Left ventricle myocardium superior (tissue), 1 donor: ENCODE results near the gene ZBTB32. TPM values are rescaled to one million over a fixed set of nuclear protein-coding genes. Genes with fewer than 3 reads are reported as not detected.

Source experiments
- ATAC-seq: fragments of 200-7000 bp; cut with Tn5 transposase; one replicate; pipeline ENCODE4 v1.9.1; 2020; ENCODE audit warnings: mild to moderate bottlenecking, moderate library complexity
- DNase-seq: peaks from one replicate; pipeline ENCODE4 v3.0.0-alpha.2; 2020
- intact Hi-C: fragments of 100-400 bp; cut with micrococcal nuclease; formaldehyde crosslinking; loops from one replicate; pipeline ENCODE4 v1.11.0; 2022
- total RNA-seq: library from RNA; stranded (reverse); fragmentation: NEBNext Ultra II Directional; extraction: Animal tissue kit (Norgen Biotek cat#: 25700); gene quantifications from one replicate; pipeline ENCODE4 v1.2.1, GENCODE V29; 2021
- donor health status: DM: no; HTN: yes; CAD: no; lungs with severe emphysema.

The ZBTB32 gene
- total RNA-seq, 1 donor from 2014 or later, result not detected

DNA sequence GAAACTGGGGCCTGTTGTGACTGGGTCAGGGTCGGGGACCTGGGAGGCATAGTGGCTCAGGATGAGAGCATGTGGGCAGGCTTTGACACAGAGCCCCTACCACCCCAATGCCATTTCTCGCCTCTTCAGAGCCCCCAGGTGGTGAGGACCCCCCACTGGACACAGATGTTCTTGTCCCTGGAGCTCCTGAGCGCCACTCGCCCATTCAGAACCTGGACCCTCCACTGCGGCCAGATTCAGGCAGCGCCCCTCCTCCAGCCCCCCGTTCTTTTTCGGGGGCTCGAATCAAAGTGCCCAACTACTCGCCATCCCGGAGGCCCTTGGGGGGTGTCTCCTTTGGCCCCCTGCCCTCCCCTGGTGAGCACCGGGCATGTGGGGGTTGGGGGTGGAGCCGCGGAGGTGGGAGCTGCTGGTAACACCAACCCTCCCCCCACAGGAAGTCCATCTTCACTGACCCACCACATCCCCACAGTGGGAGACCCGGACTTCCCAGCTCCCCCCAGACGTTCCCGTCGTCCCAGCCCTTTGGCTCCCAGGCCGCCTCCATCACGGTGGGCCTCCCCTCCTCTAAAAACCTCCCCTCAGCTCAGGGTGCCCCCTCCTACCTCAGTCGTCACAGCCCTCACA is 27.5 kb downstream of the ZBTB32 start:
- intact Hi-C loops, result no loop called here
- ATAC-seq, result no peak
- no peak for DNase-seq

- ATAC-seq (no peak), DNase-seq (no peak)
- intact Hi-C loops, result no loop called here
These were observed 28.3 kb downstream of the ZBTB32 start for GRCh38 chr19:35732540-35733179.

DNA sequence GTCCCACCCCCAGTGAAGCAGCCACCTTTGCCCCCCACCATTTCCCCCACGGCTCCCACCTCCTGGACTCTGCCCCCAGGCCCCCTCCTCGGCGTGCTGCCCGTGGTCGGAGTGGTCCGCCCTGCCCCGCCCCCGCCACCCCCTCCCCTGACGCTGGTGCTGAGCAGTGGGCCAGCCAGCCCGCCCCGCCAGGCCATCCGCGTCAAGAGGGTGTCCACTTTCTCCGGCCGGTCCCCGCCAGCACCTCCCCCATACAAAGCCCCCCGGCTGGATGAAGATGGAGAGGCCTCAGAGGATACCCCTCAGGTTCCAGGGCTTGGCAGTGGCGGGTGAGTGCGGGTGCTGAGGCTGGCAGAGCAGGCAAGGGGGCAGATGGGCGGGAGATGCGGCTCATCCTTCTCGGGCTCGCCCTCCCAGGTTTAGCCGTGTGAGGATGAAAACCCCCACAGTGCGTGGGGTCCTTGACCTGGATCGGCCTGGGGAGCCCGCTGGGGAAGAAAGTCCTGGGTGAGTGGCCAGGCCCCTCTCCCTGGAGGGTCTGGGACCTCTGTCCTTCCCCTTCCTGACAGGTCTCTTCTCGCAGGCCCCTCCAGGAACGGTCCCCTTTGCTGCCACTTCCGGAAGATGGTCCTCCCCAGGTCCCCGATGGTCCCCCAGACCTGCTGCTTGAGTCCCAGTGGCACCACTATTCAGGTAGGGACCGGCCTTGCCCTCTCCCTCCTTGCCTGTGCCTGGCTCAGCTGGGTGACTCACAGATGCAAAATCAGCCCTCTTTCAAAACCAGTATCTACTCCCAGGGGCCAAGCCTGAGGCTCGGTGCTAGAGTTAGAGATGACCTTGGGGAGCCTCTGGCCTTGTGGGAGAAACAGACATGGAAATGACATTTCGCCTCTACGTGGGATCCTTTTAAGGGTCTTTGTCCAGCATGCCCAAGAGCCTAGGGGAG is 29.1 kb downstream of the ZBTB32 start:
- ATAC-seq (peak; percentile 3), DNase-seq (no peak)
- intact Hi-C loops, result no loop called here

- intact Hi-C loops, result no loop called here
- ATAC-seq (no peak), DNase-seq (no peak)
These were observed 29.9 kb downstream of the ZBTB32 start for GRCh38 chr19:35734273-35734672.

DNA sequence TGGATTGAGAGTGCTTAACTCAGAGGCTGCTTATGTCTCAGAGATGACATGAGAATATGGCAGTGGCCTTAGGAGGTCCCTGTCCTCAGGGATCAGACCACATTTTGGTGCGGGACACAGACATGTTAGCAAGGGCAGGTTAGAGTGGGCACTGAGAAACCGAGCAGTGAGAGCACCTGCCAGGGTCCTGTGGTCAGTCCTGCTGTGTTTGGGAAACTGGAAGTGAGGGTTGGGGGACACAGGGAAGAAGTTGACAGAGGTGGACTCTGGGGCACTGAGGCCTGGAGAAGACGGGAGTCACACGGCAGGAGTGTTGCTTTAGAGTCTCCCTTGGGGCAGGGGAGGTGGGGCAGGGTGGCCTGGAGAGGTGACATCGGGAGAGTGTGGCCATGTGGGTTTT is 30.5 kb downstream of the ZBTB32 start:
- intact Hi-C loops, result no loop called here
- ATAC-seq, result no peak
- DNase-seq, result no peak

- peak; percentile 31 for DNase-seq
- intact Hi-C loops, result no loop called here
- ATAC-seq, result no peak
These were observed 32.8 kb downstream of the ZBTB32 start for GRCh38 chr19:35736913-35737886.

DNA sequence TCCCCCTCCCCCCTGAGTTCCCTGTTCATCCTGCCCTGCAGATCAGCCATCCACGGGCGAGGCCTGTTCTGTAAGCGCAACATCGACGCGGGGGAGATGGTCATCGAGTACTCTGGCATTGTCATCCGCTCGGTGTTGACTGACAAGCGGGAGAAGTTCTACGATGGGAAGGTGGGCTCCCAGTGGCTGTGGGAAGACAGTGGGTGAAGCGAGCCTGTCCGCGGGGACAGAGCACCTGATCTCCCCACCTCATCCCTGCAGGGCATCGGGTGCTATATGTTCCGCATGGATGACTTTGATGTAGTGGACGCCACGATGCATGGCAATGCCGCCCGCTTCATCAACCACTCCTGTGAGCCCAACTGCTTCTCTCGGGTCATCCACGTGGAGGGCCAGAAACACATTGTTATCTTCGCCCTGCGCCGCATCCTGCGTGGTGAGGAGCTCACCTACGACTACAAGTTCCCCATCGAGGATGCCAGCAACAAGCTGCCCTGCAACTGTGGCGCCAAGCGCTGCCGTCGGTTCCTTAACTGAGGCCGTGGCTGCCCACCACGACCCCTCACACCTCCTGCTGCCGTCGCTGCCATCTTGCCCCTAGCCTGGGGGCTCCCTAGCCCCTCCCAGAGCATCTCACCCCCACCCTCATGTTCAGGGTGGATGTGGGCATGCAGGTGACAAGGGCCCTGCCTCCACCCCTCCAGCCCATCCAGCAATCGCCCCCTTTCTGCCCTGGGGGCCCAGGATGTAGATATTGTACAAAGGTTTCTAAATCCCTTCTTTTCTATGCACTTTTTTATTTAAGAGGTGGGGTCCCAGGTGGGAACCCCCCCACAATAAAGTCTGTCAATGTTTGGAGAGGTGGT is 33.9 kb downstream of the ZBTB32 start:
- DNase-seq (no peak), ATAC-seq (no peak)
- intact Hi-C loops, result no loop called here

- no peak for ATAC-seq
- intact Hi-C loops, result no loop called here
- DNase-seq, result no peak
These were observed 34.5 kb downstream of the ZBTB32 start for GRCh38 chr19:35738887-35739229.

DNA sequence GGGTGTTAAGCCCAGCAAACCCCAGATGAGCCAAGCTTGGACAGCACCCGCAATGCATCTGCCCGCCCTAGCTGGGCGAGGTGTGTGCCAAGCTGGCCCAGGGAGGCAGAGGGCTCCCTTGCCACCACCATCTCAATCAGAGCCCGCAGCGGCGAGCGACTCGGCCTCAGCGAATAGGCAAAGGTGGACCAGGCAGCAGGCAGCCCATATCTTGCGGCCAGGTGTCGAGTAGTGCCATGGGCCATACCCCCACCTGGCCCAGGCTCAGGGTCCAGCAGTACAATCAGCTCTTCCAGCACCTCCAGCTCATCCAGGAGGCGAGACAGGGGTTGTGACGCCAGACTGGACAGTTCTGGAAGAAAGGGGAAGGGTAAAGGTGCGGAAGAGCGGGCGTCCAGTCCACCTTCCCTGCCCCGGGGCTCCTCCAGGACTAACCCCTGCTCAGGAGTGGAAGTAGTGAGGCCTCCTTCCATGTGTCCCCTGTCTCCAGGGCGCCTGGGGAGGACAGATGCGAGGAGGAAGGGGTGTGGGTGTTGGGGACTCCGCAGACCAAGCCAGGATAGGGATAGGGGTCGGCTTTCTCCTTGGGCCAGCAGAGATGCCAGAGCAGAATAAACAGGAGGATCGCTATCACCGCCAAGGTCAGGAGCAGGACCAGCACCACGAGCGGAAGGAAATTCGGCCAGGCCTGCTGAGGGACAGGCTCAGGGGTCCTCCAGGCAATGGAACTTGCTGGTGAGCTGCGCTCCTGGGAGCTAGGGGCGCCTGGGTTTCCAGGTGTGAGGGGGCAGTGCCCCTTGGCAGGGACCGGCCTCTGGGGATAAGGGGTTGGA is 35.1 kb downstream of the ZBTB32 start:
- no peak for ATAC-seq
- intact Hi-C loops, result no loop called here

GRCh38 chr19:35740108-35740422 is 35.7 kb downstream of the ZBTB32 start:
- ATAC-seq (no peak), DNase-seq (no peak)
- intact Hi-C loops, result no loop called here

More for the DNA sequence above, 35.1 kb downstream of the ZBTB32 start:
- no peak for DNase-seq

GRCh38 chr19:35740423-35741202 is 36.3 kb downstream of the ZBTB32 start:
- DNase-seq, result peak; percentile 99
- intact Hi-C loops, result no loop called here
- peak; percentile 84 for ATAC-seq

GRCh38 chr19:35741203-35741515 is 36.8 kb downstream of the ZBTB32 start:
- ATAC-seq (no peak), DNase-seq (no peak)
- intact Hi-C loops, result no loop called here

DNA sequence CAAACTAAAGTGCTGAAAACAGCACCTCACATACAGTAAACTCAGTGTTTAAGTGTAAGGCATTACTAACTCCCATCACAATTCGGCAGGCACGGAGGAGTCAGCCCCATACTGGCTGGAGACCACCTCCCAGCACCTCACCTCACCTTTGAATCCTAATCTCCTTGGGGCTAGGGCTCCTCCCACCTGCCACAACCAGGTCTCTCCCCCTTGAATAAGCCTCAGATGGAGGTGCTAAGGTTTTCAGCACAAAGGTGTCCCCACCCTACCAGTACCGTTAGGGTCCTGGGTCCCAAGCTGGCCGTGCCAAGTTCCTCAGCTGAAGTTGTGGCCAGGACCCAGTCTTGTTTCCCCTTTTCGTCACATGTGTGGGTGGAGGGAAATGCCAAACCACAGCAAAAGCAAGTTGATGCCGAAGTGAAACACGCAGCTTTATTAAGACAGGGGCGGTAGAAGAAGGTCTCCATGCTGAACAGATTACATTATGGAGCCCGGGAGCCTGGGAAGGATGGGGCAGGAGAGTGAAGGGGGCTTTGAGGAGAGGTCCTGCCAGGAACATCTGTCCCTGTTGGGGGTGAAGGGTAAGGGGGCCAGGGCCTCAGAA is 37.9 kb downstream of the ZBTB32 start, which contains the start of gene IGFLR1:
IGFLR1 (minus strand) TSS at position 332 of the 604 bp plus-strand sequence. CDS start 1,272 bp downstream, outside the sequence.
- DNase-seq, result no peak

DNA sequence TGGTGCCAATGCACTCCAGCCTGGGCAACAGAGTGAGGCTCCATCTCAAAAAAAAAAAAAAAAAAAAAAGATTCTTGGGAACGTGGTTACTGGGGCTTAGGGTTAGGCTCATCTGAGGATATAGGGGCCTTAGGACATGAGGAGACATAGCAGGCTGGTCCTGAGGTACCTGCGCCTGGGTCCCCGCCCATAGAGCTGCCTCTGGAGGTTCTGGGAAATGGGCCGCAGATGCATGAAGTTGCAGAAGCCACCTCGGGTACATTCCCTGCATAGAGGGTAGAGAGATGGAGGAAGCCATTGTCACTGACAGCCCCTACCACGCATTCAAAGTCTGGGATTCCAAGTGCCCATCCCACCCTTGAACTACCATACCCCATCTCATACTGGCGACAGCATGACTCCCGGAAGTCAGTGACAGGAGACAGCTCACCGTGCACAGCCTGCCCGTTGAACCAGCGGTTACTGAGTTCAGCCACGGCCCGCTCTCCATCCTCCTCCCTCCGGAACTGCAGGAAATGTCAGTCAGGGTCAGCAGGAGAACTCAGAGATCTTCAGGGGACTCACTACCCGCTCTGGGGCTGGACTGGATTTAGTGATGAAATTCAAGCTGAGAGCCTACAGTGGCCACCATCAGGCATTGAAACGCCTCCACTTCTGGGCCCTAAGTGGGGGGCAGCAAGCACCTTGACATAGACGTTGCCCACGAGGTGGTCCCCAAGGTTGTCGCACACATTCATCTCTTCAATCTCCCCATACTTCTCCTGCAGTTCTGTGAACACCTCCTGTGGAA is 39.5 kb downstream of the ZBTB32 start:
- intact Hi-C loops, result no loop called here
- DNase-seq (no peak), ATAC-seq (no peak)

More for the DNA sequence above, 37.9 kb downstream of the ZBTB32 start, which contains the start of gene IGFLR1:
- intact Hi-C loops, result no loop called here
- ATAC-seq, result no peak
